Kidney (tissue), 14 donors: ENCODE results near the gene SOCS1. TPM values are rescaled to one million over a fixed set of nuclear protein-coding genes. Genes with fewer than 3 reads are reported as not detected.
A peak's percentile ranks its signal among the peaks of the same experiment; 100 is the strongest.

ENCODE experiments used
- DNase-seq, 5 donors: peaks; one replicate each; pipeline ENCODE4 v3.0.0-alpha.2; 2013 to 2020
- FAIRE-seq: peaks from 2 replicates; lab custom pipeline; 2012; peaks lifted over from hg19 to GRCh38; lab: Jason Lieb, UNC
- H3K27ac ChIP-seq, 2 donors: one replicate each; pipeline ENCODE4 v1.7.0; 2013; ENCODE audit warnings: low read depth in 2 of 2, low read length in 2 of 2, inconsistent platforms in 1 of 2
- H3K27me3 ChIP-seq: one replicate; pipeline ENCODE4 v1.7.1; 2013; ENCODE audit warnings: low read length, inconsistent platforms; ENCODE audit not compliant: control insufficient read depth, insufficient read depth
- H3K36me3 ChIP-seq, 3 donors: one replicate each; pipeline versions ENCODE4 v1.7.0 to v1.7.1; 2013; ENCODE audit warnings: low read length in 3 of 3, control low read depth in 1 of 3, inconsistent platforms in 1 of 3; ENCODE audit not compliant: insufficient read depth in 3 of 3, control insufficient read depth in 2 of 3
- H3K4me1 ChIP-seq, 3 donors: one replicate each; pipeline versions ENCODE4 v1.7.0 to v1.7.1; 2013; ENCODE audit warnings: low read length in 3 of 3, inconsistent platforms in 1 of 3, low read depth in 1 of 3; ENCODE audit not compliant: control insufficient read depth in 2 of 3, insufficient read depth in 2 of 3
- H3K4me3 ChIP-seq, 3 donors: one replicate each; pipeline versions ENCODE4 v1.7.0 to v1.8.1; 2013; ENCODE audit warnings: low read length in 3 of 3, control low read depth in 1 of 3, inconsistent platforms in 1 of 3
- H3K9ac ChIP-seq, 3 donors: one replicate each; pipeline versions ENCODE4 v1.7.0 to v1.7.1; 2013; ENCODE audit warnings: low read length in 3 of 3, control low read depth in 1 of 3, inconsistent platforms in 1 of 3
- H3K9me3 ChIP-seq, 3 donors: one replicate each; pipeline versions ENCODE4 v1.7.0 to v1.7.1; 2013; ENCODE audit warnings: low read length in 3 of 3, control low read depth in 1 of 3, inconsistent platforms in 1 of 3; ENCODE audit not compliant: control insufficient read depth in 2 of 3, insufficient read depth in 1 of 3
- CTCF ChIP-seq: IDR thresholded peaks from 3 replicates; pipeline ENCODE4 v1.5.1; 2012; ENCODE audit warnings: mild to moderate bottlenecking, moderate library complexity, borderline replicate concordance; ENCODE audit not compliant: insufficient read depth; ENCODE audit errors: extremely low read depth
- intact Hi-C: fragments of 100-400 bp; cut with DNase I; formaldehyde crosslinking; loops from one replicate; pipeline ENCODE4 v1.11.1; 2022
- polyA plus RNA-seq: library from polyadenylated mRNA; stranded (reverse); fragments of 350-450 nt; fragmentation: Illumina TruSeq; extraction: RNeasy Lipid Tissue Mini Kit (QIAGEN cat#74804); gene quantifications from one replicate; pipeline ENCODE4 v1.2.3, GENCODE V29; 2014; ENCODE audit warnings: low read depth, low replicate concordance; ENCODE audit not compliant: insufficient read depth
- total RNA-seq: library from RNA; stranded (reverse); fragmentation: NEBNext Ultra II Directional; extraction: Animal tissue kit (Norgen Biotek cat#: 25700); gene quantifications from one replicate; pipeline ENCODE4 v1.2.1, GENCODE V29; 2021
- donor health status: control.
- donor health status: control.
- donor health status: control.
- donor health status: control.
- donor health status: control.
- donor health status: DM: yes; HTN: yes; CAD: no.
- donor health status: Normal renal cell carcinoma (clear cell type).

Gene SOCS1
- total and polyA plus RNA-seq, 2 donors from 2014 or later = 10.4 to 21.8 TPM

- H3K27ac ChIP-seq = peak overlapping the region; percentile 82 to 91
- no peaks in the 10 kb centered on the region for H3K27me3 ChIP-seq
- no peaks in the 10 kb centered on the region for H3K36me3 ChIP-seq
- no peak overlapping the region for H3K9ac ChIP-seq
- H3K9me3 ChIP-seq = peaks cover 0 to 2% (median 0%) of the 10 kb centered on the region in 3 donors
- DNase-seq = peak in 3 of 5 donors; percentile 29 to 58 (median 54)
- no peak for TF ChIP-seq CTCF
- FAIRE-seq = no peak
- H3K4me1 ChIP-seq = peaks cover 0 to 4% (median 2%) of the 10 kb centered on the region in 3 donors
- no peak overlapping the region for H3K4me3 ChIP-seq
- intact Hi-C loops = no loop called here
Observed at GRCh38 chr16:11302977-11303376, 47.0 kb upstream of the SOCS1 start.

- no peak overlapping the region for H3K9ac ChIP-seq
- peak in 1 of 5 donors; percentile 19 for DNase-seq
- no peak for FAIRE-seq
- no peaks in the 10 kb centered on the region for H3K36me3 ChIP-seq
- no peak overlapping the region for H3K4me3 ChIP-seq
- intact Hi-C loops = no loop called here
- no peaks in the 10 kb centered on the region for H3K27me3 ChIP-seq
- H3K4me1 ChIP-seq = peaks cover 3 to 10% (median 4%) of the 10 kb centered on the region in 3 donors
- TF ChIP-seq CTCF = no peak
- peak overlapping the region; percentile 34 to 53 for H3K27ac ChIP-seq
- H3K9me3 ChIP-seq = peaks cover 0 to 2% (median 0%) of the 10 kb centered on the region in 3 donors
Observed at GRCh38 chr16:11301645-11302501, 45.9 kb upstream of the SOCS1 start.

GRCh38 chr16:11300560-11300892 lies 44.5 kb upstream of the SOCS1 start:
- peaks cover 0 to 2% (median 0%) of the 10 kb centered on the region in 3 donors for H3K9me3 ChIP-seq
- H3K4me3 ChIP-seq = no peak overlapping the region
- peaks cover 3 to 17% (median 4%) of the 10 kb centered on the region in 3 donors for H3K4me1 ChIP-seq
- H3K27ac ChIP-seq = no peak overlapping the region
- TF ChIP-seq CTCF = no peak
- H3K9ac ChIP-seq = peak overlapping the region in 1 of 3 donors; percentile 46
- DNase-seq = peak in 1 of 5 donors; percentile 21
- FAIRE-seq = no peak
- intact Hi-C loops = no loop called here
- no peaks in the 10 kb centered on the region for H3K36me3 ChIP-seq
- H3K27me3 ChIP-seq = no peaks in the 10 kb centered on the region
